Brain microvascular endothelial cell (primary cell): Measurements from ENCODE around the gene CST3.

Source experiments
- DNase-seq: peaks from one replicate; pipeline ENCODE4 v3.0.0-alpha.2; 2020
- H3K27ac ChIP-seq: fragments of 250-450 bp; sonication (Bioruptor Pico); 2 replicates; pipeline ENCODE4 v1.5.1; 2020; ENCODE audit warnings: mild to moderate bottlenecking, moderate library complexity
- H3K27me3 ChIP-seq: fragments of 250-450 bp; sonication (Bioruptor Pico); replicated peaks from 2 replicates; pipeline ENCODE4 v1.5.1; 2020; ENCODE audit warnings: mild to moderate bottlenecking
- H3K36me3 ChIP-seq: fragments of 250-450 bp; sonication (Bioruptor Pico); replicated peaks from 2 replicates; pipeline ENCODE4 v1.5.1; 2020; ENCODE audit warnings: mild to moderate bottlenecking
- H3K4me3 ChIP-seq: 2 replicates; pipeline ENCODE4 v1.5.1; 2011; ENCODE audit warnings: low read depth, mild to moderate bottlenecking, control low read depth, low read length, moderate library complexity
- CTCF ChIP-seq: IDR thresholded peaks from 2 replicates; pipeline ENCODE4 v1.5.1; 2011; ENCODE audit warnings: low read depth, mild to moderate bottlenecking, moderate library complexity, low read length, control low read depth, inconsistent platforms; ENCODE audit errors: missing control alignments
- in situ Hi-C: cut with HindIII; loops from 2 replicates; pipeline ENCODE4 v1.10.0; 2017; ENCODE audit warnings: low sequenced_read_pairs, low pct_ligation_motif_present

CST3 gene

GRCh38 chr20:23658989-23659609 lies 21.3 kb upstream of the CST3 start:
- Histone ChIP-seq H3K27me3 (no peaks in the 10 kb centered on the region), H3K4me3 (no peak overlapping the region), H3K27ac (no peak overlapping the region), H3K36me3 (no peaks in the 10 kb centered on the region)
- in situ Hi-C loops: no loop called here
- DNase-seq: no peak
- no peak for TF ChIP-seq CTCF

DNA sequence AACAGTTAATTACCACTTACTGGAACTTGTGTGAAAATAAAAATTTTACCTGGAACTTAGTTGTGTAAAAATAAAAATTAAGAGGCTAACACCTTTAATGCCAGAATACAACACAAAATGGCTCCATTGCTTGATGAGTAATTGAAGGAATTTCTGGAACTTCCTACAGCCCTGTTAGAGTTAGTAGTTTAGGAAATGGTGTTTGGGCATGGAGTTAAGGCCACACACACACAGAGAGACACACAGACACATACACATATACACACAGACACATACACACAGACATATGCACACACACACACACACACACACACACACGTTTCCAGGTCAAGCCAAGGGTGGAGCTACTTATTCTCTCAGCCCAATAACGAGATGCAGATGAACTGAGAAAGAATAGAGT lies 20.6 kb upstream of the CST3 start:
- in situ Hi-C loops: no loop called here
- DNase-seq: no peak
- no peaks in the 10 kb centered on the region for H3K27me3 ChIP-seq
- no peak overlapping the region for H3K4me3 ChIP-seq
- no peak overlapping the region for H3K27ac ChIP-seq
- no peak for TF ChIP-seq CTCF
- H3K36me3 ChIP-seq: no peaks in the 10 kb centered on the region

GRCh38 chr20:23657202-23657601 lies 19.4 kb upstream of the CST3 start:
- DNase-seq: no peak
- in situ Hi-C loops: no loop called here
- Histone ChIP-seq H3K27ac (no peak overlapping the region), H3K4me3 (no peak overlapping the region), H3K36me3 (no peaks in the 10 kb centered on the region), H3K27me3 (no peaks in the 10 kb centered on the region)
- no peak for TF ChIP-seq CTCF

GRCh38 chr20:23656372-23656771 lies 18.6 kb upstream of the CST3 start:
- Histone ChIP-seq H3K27ac (no peak overlapping the region), H3K27me3 (no peaks in the 10 kb centered on the region), H3K36me3 (no peaks in the 10 kb centered on the region), H3K4me3 (no peak overlapping the region)
- TF ChIP-seq CTCF: no peak
- DNase-seq: no peak
- in situ Hi-C loops: no loop called here

DNA sequence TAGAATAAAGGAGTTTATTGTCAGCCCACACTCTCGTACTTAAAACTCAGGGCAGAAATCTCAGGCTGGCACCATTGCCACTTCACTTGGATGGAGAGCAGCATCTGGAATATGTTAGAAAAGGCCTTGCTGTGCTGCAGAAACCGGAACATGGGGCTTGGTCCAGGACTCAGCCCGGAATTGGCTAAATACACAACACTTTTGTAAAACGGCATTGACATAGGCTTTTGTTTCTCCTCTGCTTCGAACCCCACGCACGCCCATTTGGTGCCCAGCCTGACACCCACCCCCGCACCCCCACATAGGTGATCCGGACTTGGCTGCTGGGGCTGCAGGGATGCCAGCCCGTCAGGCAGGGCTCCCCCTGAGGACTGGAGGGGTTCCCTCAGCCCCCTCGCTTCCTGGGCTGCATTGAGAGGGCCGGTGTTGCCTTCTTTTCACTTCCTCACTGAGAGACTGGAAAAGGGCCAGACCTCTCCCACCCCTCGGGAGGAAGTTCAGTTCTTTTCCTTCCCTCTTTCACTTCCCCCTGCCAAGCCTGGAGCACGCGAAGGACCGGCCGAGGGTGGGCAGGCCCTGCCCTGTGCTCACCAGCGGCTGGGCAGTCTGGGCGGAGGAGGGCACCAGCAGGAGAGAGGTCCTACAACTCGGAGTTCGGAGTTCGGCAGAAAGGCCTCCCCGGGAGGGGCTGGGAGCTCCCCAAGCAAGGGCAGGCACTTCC lies 17.9 kb upstream of the CST3 start:
- in situ Hi-C loops: no loop called here
- Histone ChIP-seq H3K4me3 (no peak overlapping the region), H3K27ac (no peak overlapping the region), H3K36me3 (no peaks in the 10 kb centered on the region), H3K27me3 (no peaks in the 10 kb centered on the region)
- DNase-seq: no peak
- no peak for TF ChIP-seq CTCF
